ENCODE measurements around the gene BLZF1.

BLZF1 gene

GRCh38 chr1:169367686-169368405, at the start of gene BLZF1, which contains the start of gene NME7:
Gene BLZF1 (plus strand): TSS chr1:169368195. CDS start chr1:169369523, 1,328 bp downstream.
Gene NME7 (minus strand): TSS chr1:169367797. CDS start chr1:169367710, 87 bp downstream.
- TF ChIP-seq GATA3 (IDR thresholded peaks at IDR 0.05; ENCODE audit: low read depth, low read length) = no peak

- TF ChIP-seq GATA2 (IDR thresholded peaks at IDR 0.05; ENCODE audit: low read depth, low read length) (no peak), GATA3 (IDR thresholded peaks at IDR 0.05; ENCODE audit: low read depth, low read length) (no peak)
These were observed 49.3 kb upstream of the BLZF1 start for GRCh38 chr1:169318536-169319244.

- no peak for TF ChIP-seq GATA3 (IDR thresholded peaks at IDR 0.05; ENCODE audit: low read depth, low read length)
- TF ChIP-seq GATA2 (IDR thresholded peaks at IDR 0.05; ENCODE audit: low read depth, low read length) = no peak
These were observed 46.5 kb upstream of the BLZF1 start for GRCh38 chr1:169321539-169321938.

GRCh38 chr1:169322138-169322537, 45.9 kb upstream of the BLZF1 start:
- TF ChIP-seq GATA2 (IDR thresholded peaks at IDR 0.05; ENCODE audit: low read depth, low read length) = no peak
- no peak for TF ChIP-seq GATA3 (IDR thresholded peaks at IDR 0.05; ENCODE audit: low read depth, low read length)

- TF ChIP-seq GATA2 (IDR thresholded peaks at IDR 0.05; ENCODE audit: low read depth, low read length) = no peak
- TF ChIP-seq GATA3 (IDR thresholded peaks at IDR 0.05; ENCODE audit: low read depth, low read length) = no peak
These were observed 42.9 kb upstream of the BLZF1 start for GRCh38 chr1:169325117-169325516.

- TF ChIP-seq GATA3 (IDR thresholded peaks at IDR 0.05; ENCODE audit: low read depth, low read length) (no peak), GATA2 (IDR thresholded peaks at IDR 0.05; ENCODE audit: low read depth, low read length) (no peak)
These were observed 41.6 kb upstream of the BLZF1 start for GRCh38 chr1:169326261-169326955.

- TF ChIP-seq GATA3 (IDR thresholded peaks at IDR 0.05; ENCODE audit: low read depth, low read length) (no peak), GATA2 (IDR thresholded peaks at IDR 0.05; ENCODE audit: low read depth, low read length) (no peak)
These were observed 41.1 kb upstream of the BLZF1 start for GRCh38 chr1:169326956-169327268.

GRCh38 chr1:169327875-169328274, 40.1 kb upstream of the BLZF1 start:
- TF ChIP-seq GATA3 (IDR thresholded peaks at IDR 0.05; ENCODE audit: low read depth, low read length) = no peak
- TF ChIP-seq GATA2 (IDR thresholded peaks at IDR 0.05; ENCODE audit: low read depth, low read length) = no peak

- no peak for TF ChIP-seq GATA2 (IDR thresholded peaks at IDR 0.05; ENCODE audit: low read depth, low read length)
- TF ChIP-seq GATA3 (IDR thresholded peaks at IDR 0.05; ENCODE audit: low read depth, low read length) = no peak
These were observed 38.6 kb upstream of the BLZF1 start for GRCh38 chr1:169329383-169329782.

GRCh38 chr1:169330927-169331326, 37.1 kb upstream of the BLZF1 start:
- TF ChIP-seq GATA2 (IDR thresholded peaks at IDR 0.05; ENCODE audit: low read depth, low read length) = no peak
- no peak for TF ChIP-seq GATA3 (IDR thresholded peaks at IDR 0.05; ENCODE audit: low read depth, low read length)

GRCh38 chr1:169338617-169339016, 29.4 kb upstream of the BLZF1 start:
- TF ChIP-seq GATA3 (IDR thresholded peaks at IDR 0.05; ENCODE audit: low read depth, low read length) = no peak
- no peak for TF ChIP-seq GATA2 (IDR thresholded peaks at IDR 0.05; ENCODE audit: low read depth, low read length)

GRCh38 chr1:169339773-169340172, 28.2 kb upstream of the BLZF1 start:
- TF ChIP-seq GATA2 (IDR thresholded peaks at IDR 0.05; ENCODE audit: low read depth, low read length) (no peak), GATA3 (IDR thresholded peaks at IDR 0.05; ENCODE audit: low read depth, low read length) (no peak)

GRCh38 chr1:169340882-169341281, 27.1 kb upstream of the BLZF1 start:
- TF ChIP-seq GATA2 (IDR thresholded peaks at IDR 0.05; ENCODE audit: low read depth, low read length) (no peak), GATA3 (IDR thresholded peaks at IDR 0.05; ENCODE audit: low read depth, low read length) (no peak)

- TF ChIP-seq GATA3 (IDR thresholded peaks at IDR 0.05; ENCODE audit: low read depth, low read length) = no peak
- no peak for TF ChIP-seq GATA2 (IDR thresholded peaks at IDR 0.05; ENCODE audit: low read depth, low read length)
These were observed 22.5 kb upstream of the BLZF1 start for GRCh38 chr1:169345511-169345910.
